IPS-20b (cell line): ENCODE data around the gene TP53TG5.

Source experiments
- H3K27ac ChIP-seq: one replicate; pipeline ENCODE4 v1.5.1; 2013; ENCODE audit warnings: low read length
- H3K27me3 ChIP-seq: 2 replicates; pipeline ENCODE4 v1.6.1; 2013; ENCODE audit warnings: mild to moderate bottlenecking, low read length, inconsistent platforms; ENCODE audit not compliant: insufficient read depth
- H3K36me3 ChIP-seq: 2 replicates; pipeline ENCODE4 v1.6.1; 2013; ENCODE audit warnings: low read depth, mild to moderate bottlenecking, inconsistent platforms, low read length, moderate library complexity; ENCODE audit not compliant: insufficient read depth
- H3K4me1 ChIP-seq: 2 replicates; pipeline ENCODE4 v1.6.1; 2013; ENCODE audit warnings: mild to moderate bottlenecking, control low read depth, inconsistent platforms, low read length, moderate library complexity; ENCODE audit not compliant: insufficient read depth
- H3K4me3 ChIP-seq: 2 replicates; pipeline ENCODE4 v1.5.1; 2013; ENCODE audit warnings: mild to moderate bottlenecking, low read length, inconsistent platforms
- H3K9ac ChIP-seq: 2 replicates; pipeline ENCODE4 v1.6.1; 2013; ENCODE audit warnings: low read depth, mild to moderate bottlenecking, inconsistent platforms, low read length, moderate library complexity
- H3K9me3 ChIP-seq: 2 replicates; pipeline ENCODE4 v1.6.1; 2013; ENCODE audit warnings: mild to moderate bottlenecking, low read depth, low read length, inconsistent platforms; ENCODE audit not compliant: insufficient read depth

TP53TG5 gene

DNA sequence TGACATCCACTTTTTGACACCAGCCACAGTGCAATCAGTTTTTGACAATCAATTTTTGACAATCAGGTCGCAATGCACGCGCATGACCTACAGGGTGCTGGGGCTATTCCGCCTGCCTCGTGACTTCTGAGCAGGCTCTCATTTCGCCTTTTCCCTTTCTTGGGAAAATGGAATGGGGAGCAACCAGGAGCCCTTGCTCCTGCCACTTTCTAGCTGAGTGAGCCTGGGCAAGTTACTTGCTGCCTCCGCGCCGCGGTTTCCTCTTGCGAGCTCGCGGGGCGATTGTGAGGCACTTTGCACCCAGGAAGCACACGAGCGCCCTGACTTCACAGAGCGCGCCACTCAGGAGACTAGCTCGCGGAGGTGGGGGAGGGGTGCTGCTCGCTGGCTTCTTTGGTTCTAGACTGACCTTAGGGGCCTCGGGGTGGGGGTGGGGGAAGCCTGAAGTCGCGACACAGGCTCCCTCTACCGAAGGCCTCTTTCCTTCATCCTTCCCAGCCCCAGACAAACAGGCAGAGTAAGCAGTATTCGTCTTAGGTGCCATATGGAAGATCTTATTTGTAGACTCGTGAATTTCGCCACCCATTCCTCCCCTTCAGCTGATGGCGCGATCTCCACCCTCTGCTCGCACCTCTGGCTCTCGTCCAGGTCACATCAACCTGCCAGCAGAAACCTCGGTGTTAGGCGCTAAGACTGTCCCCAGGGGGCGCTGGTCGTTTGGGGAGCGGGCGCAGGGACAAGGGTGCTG lies 4.6 kb downstream of the TP53TG5 start:
- peaks cover 13% of the 10 kb centered on the region for H3K27me3 ChIP-seq
- peaks cover 3% of the 10 kb centered on the region; the same call in 1 of the 2 replicates for H3K36me3 ChIP-seq
- H3K9me3 ChIP-seq = no peaks in the 10 kb centered on the region
- no peak overlapping the region; the same call in 1 of the 2 replicates for H3K9ac ChIP-seq
- no peak overlapping the region for H3K27ac ChIP-seq
- H3K4me3 ChIP-seq = peak overlapping the region; percentile 77
- no peaks in the 10 kb centered on the region for H3K4me1 ChIP-seq

DNA sequence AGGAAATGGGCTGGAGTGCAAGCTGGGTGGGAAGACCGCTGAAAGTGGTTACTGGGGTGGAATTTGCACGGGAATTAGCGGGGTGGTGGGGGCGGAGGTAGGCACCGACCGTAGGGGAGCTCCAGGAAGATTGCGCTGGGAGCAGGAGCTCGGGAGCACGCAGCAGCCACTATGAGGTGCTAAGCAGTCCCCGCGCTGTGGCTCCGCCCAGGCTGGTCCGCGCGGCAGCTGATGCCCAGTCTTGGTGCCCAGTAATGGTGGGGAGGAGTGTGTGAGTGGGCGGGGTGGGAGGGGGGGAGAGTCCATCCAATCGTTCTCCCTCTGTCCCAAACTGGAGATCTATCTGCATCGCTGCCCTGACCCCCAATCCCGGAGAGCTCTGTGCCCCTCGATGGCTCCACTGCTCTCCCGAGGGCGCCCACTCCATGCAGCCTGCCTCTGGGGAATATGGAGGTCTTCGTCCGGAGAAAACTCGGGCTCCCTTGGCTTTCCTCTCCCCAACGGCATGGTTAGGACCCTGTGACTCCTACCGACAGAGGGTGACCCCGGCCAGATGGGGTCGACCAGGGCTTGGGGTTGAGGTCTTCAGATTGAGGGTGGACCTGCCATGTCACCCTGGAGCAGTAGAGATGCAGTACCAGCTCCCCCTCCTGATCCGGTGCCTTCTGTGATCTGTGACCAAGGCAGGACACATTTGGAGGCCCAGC lies 5.3 kb downstream of the TP53TG5 start:
- Histone ChIP-seq H3K27ac (no peak overlapping the region), H3K9ac (no peak overlapping the region; the same call in 1 of the 2 replicates), H3K9me3 (no peaks in the 10 kb centered on the region), H3K4me1 (no peaks in the 10 kb centered on the region), H3K4me3 (peak overlapping the region; percentile 77; the same call in 1 of the 2 replicates), H3K27me3 (peaks cover 13% of the 10 kb centered on the region), H3K36me3 (peaks cover 10% of the 10 kb centered on the region; the same call in 1 of the 2 replicates)

DNA sequence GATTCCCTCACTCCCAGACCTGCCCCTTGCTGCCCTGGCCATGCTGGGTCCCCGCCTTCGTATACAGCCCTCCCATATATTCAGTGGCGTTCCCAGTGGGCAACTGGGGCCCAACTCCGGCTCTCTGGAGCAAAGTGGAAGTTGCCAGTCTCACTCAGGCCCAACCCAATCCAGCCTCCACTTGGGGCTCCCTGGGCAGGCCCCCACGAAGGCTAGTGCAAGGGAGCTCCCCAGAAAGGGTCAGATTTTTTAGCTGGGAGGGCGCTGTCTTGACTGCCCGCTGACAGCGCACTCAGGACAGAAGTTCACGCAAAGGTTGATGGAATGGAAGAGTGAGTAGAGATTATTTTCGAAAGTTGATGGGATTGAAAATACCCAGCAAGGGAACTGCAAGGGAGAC lies 5.9 kb downstream of the TP53TG5 start:
- peaks cover 15% of the 10 kb centered on the region for H3K36me3 ChIP-seq
- H3K4me1 ChIP-seq = no peaks in the 10 kb centered on the region
- peaks cover 13% of the 10 kb centered on the region for H3K27me3 ChIP-seq
- no peak overlapping the region for H3K9ac ChIP-seq
- no peaks in the 10 kb centered on the region for H3K9me3 ChIP-seq
- peak overlapping the region; percentile 33; the same call in 1 of the 2 replicates for H3K4me3 ChIP-seq
- no peak overlapping the region for H3K27ac ChIP-seq

DNA sequence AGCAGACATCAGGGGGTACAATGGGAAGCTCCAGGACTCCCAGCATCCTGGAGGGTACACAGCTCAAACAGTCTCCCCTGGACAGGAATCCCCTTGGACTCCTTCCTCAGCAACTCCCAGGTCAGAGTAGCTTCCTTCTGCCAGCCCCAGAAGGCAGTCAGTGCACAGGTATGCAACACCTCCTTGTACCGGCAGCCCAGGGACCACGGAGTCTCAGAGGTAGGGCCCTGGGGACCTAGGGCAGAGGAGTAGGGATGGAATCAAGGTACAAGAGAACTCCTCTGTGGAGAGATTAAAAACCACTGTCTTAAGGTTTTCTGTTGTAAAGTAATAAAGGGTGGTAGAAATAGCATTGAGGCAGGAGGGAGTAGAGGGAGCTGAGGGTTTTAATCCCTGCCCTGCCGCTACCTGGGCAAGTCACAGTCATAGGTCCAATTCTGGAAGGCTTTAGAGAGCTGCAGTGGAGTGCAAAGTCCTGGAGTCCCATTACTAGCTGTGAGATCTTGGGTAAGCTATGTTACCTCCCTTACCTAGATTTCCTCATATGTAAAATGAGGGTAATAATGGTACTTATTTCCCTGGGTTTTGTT lies 7.5 kb downstream of the TP53TG5 start:
- Histone ChIP-seq H3K36me3 (peaks cover 31% of the 10 kb centered on the region), H3K27me3 (peaks cover 13% of the 10 kb centered on the region), H3K27ac (no peak overlapping the region), H3K4me3 (no peak overlapping the region), H3K9ac (no peak overlapping the region), H3K9me3 (no peaks in the 10 kb centered on the region), H3K4me1 (no peaks in the 10 kb centered on the region)

DNA sequence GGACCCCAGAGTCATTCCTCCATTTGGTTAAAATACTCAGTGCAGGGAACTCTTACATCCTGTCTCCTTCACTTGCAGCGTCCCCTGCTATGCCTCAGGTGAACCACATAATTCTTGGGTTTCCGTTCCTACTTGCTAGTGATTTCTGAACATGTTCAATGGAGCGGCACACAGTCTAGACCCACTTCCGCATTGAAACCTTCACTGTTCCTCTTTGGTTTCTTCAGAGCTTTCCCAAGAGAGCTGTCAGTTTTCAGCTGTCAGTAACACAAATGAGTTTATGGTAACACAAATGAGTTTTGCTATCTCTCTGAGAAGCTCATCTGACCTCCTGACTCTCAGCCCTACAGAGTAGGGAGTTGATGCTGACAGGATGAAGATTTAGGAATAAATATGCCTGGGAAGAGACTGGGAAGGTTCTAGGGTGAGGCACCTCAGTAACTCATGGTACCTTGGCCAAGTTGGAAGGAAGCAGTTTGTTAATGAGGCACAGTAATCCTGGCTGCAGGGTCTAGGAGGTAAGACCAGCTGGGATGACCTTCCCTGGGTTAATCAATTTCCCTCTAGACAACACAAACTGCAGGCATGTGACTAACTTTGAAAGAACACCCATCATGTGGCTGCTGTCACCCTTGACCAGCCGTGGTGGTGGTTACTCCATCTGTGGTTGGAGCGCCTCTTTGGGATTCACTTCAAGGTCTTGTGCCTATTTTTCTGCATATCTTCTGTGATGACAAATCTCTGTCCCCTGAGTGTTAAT lies 9.7 kb downstream of the TP53TG5 start:
- H3K27ac ChIP-seq = no peak overlapping the region
- H3K27me3 ChIP-seq = peaks cover 11% of the 10 kb centered on the region
- no peak overlapping the region for H3K4me3 ChIP-seq
- no peak overlapping the region for H3K9ac ChIP-seq
- H3K36me3 ChIP-seq = peaks cover 37% of the 10 kb centered on the region
- no peaks in the 10 kb centered on the region for H3K9me3 ChIP-seq
- H3K4me1 ChIP-seq = peaks cover 5% of the 10 kb centered on the region; the same call in 1 of the 2 replicates

DNA sequence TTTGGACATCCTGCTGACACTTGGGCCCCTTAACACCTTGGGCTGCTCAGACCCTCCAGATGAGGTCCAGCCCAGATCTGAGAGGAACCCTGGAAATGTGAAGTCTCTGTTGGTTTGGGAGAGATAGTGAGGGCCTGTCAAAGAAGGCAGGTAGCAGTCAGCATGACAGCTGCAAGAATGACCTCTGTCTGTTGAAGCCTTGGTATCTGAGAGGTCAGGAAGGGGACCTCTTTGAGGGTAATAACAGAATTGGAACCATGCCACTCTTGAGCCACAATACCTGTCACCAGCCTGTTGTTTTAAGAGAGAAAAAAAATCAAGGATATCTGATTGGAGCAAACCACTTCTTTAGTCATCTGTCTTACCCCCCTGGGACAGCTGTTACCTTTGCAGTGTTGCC lies 11.0 kb downstream of the TP53TG5 start:
- H3K4me1 ChIP-seq = peaks cover 5% of the 10 kb centered on the region; the same call in 1 of the 2 replicates
- no peaks in the 10 kb centered on the region; the same call in 1 of the 2 replicates for H3K27me3 ChIP-seq
- H3K36me3 ChIP-seq = peaks cover 37% of the 10 kb centered on the region
- no peak overlapping the region for H3K9ac ChIP-seq
- no peak overlapping the region for H3K4me3 ChIP-seq
- H3K27ac ChIP-seq = no peak overlapping the region
- no peaks in the 10 kb centered on the region for H3K9me3 ChIP-seq

DNA sequence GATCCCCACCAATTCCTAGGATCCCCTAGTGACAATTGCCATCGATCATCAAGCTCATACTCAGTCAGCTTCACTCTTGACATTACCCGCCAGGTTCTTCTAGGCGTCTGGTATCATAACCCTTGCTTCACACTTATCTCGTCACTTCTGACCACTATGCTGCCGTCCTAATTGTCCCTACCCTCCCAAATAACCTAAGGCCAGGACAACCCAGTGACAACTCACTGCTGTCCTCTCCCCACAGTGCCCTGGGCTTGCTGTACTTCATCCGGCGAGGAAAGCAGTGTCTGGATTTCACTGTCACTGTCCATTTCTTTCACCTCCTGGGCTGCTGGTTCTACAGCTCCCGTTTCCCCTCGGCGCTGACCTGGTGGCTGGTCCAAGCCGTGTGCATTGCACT lies 11.5 kb downstream of the TP53TG5 start:
- no peaks in the 10 kb centered on the region for H3K27me3 ChIP-seq
- H3K27ac ChIP-seq = no peak overlapping the region
- H3K4me3 ChIP-seq = no peak overlapping the region
- peaks cover 5% of the 10 kb centered on the region; the same call in 1 of the 2 replicates for H3K4me1 ChIP-seq
- no peaks in the 10 kb centered on the region for H3K9me3 ChIP-seq
- no peak overlapping the region for H3K9ac ChIP-seq
- peaks cover 37% of the 10 kb centered on the region for H3K36me3 ChIP-seq

DNA sequence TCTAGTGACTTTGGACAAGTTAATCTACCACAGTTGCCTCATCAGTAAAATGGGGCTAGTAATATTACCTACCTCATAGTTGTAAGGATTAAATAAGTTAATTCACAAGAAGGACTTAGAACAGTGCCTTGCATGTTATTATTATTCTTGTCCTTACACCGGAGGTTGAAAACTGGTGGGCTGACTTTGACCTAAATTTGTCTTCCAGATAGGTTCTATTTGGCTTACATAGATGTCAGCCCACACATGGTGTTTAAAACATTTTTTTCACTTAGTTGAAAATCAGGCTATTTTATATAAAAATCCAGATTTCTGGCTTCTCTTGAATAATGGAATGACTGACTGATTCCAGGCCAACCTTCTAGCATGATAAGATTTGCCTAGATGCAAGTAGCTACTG lies 11.9 kb downstream of the TP53TG5 start:
- Histone ChIP-seq H3K4me1 (peaks cover 5% of the 10 kb centered on the region; the same call in 1 of the 2 replicates), H3K4me3 (no peak overlapping the region), H3K9ac (no peak overlapping the region), H3K27ac (no peak overlapping the region), H3K36me3 (peaks cover 37% of the 10 kb centered on the region), H3K27me3 (no peaks in the 10 kb centered on the region), H3K9me3 (no peaks in the 10 kb centered on the region)

DNA sequence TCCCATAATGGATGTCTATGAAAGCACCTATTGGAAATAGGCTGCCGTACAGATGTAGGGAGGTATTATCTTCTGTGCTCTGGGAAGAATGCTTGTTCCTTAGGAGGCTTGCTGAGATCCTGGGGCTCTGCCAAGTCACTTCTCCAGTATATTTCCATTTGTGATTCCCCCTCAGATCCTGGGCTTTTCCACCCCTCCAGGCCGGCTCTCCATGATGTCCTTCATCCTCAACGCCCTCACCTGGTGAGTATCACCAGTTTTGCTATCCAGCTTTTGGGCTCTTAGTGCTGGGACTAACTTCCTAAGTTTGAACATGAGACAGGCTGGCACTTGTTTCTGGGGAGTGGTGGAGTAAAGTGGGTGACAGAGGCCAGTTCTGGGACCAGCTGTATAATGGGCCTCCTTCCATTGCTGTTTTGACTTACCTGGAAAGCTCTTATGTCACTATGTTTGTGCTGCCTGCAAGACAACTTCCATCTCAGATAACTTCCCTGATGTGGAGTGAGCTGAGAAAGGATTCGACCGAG lies 12.6 kb downstream of the TP53TG5 start:
- H3K9ac ChIP-seq = no peak overlapping the region
- H3K27me3 ChIP-seq = no peaks in the 10 kb centered on the region
- H3K4me3 ChIP-seq = no peak overlapping the region
- H3K27ac ChIP-seq = no peak overlapping the region
- H3K36me3 ChIP-seq = peaks cover 37% of the 10 kb centered on the region
- H3K4me1 ChIP-seq = peaks cover 5% of the 10 kb centered on the region; the same call in 1 of the 2 replicates
- H3K9me3 ChIP-seq = no peaks in the 10 kb centered on the region

DNA sequence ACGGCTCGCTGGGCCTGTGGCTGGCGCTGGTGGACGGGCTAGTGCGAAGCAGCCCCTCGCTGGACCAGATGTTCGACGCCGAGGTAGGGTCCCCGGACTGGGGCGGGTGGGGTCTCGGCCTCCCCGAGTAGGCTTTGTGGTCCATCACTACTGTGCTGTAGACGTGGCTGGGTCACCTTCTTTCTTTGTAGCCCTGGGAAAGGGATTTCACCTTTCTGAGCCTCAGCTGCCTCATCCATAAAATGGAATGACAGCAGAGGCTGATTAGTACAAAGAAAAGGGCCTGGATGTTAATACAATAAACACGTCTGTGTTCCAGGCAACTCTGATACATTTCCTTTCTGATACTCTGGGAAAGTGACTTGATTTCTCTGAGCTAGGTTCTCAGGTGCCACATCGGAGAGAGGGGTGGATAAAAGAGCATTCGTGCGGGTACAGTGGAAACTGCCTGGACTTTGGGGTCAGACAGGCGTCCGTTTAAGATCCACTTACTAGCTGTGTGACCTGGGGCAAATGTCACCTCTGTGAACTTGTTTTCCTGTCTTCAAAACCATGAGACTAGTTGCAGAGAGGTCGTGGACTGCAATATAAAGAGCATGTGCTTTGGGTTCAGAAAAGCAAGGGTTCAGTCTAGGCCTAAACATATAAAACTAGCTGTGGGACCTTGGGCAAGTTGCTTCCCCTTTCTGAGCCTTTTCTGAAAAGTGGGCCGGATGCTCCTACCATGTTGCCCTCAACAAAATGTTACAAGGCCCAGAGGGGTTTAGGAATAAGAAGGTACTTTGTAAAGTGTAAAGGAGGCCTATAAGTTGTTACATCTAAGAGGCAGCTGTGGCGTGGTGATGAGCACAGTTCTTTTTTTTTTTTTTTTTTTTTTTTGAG lies 14.3 kb downstream of the TP53TG5 start:
- H3K36me3 ChIP-seq = peaks cover 37% of the 10 kb centered on the region
- peak overlapping the region; percentile 92 for H3K4me3 ChIP-seq
- peak overlapping the region; percentile 86; the same call in 1 of the 2 replicates for H3K9ac ChIP-seq
- H3K4me1 ChIP-seq = peaks cover 5% of the 10 kb centered on the region; the same call in 1 of the 2 replicates
- H3K27ac ChIP-seq = no peak overlapping the region
- H3K27me3 ChIP-seq = no peaks in the 10 kb centered on the region
- H3K9me3 ChIP-seq = no peaks in the 10 kb centered on the region
